Stimulated activated CD4-positive, alpha-beta T cell treated with anti-CD3 and anti-CD28 coated beads, Interleukin-15, amount 100 ng/mL, for 1 hour (primary cell): Measurements from ENCODE around the gene MACROD1.

Source experiments
- DNase-seq, 2 donors: peaks; one replicate each; pipeline ENCODE4 v3.0.0-alpha.2; 2020; ENCODE audit warnings: low read depth in 1 of 2, low spot score in 1 of 2

The MACROD1 gene

GRCh38 chr11:64077607-64078006 lies 88.3 kb downstream of the MACROD1 start:
- no peak for DNase-seq

- no peak for DNase-seq
Measured at GRCh38 chr11:64076758-64077157, 89.2 kb downstream of the MACROD1 start.

- DNase-seq: no peak
Measured at GRCh38 chr11:64074239-64074638, 91.7 kb downstream of the MACROD1 start.

GRCh38 chr11:64073542-64073941 lies 92.4 kb downstream of the MACROD1 start:
- no peak for DNase-seq

GRCh38 chr11:64072871-64073270 lies 93.0 kb downstream of the MACROD1 start:
- no peak for DNase-seq

- DNase-seq: no peak
Measured at GRCh38 chr11:64072403-64072802, 93.5 kb downstream of the MACROD1 start.

- no peak for DNase-seq
Measured at GRCh38 chr11:64071849-64072248, 94.1 kb downstream of the MACROD1 start.

GRCh38 chr11:64070314-64070681 lies 95.6 kb downstream of the MACROD1 start:
- no peak for DNase-seq

- no peak for DNase-seq
Measured at GRCh38 chr11:64069401-64070313, 96.3 kb downstream of the MACROD1 start.

GRCh38 chr11:64068705-64069400 lies 97.1 kb downstream of the MACROD1 start:
- DNase-seq: no peak

- no peak for DNase-seq
Measured at GRCh38 chr11:64067230-64067993, 98.5 kb downstream of the MACROD1 start.

- DNase-seq: no peak
Measured at GRCh38 chr11:64065712-64066111, 100.2 kb downstream of the MACROD1 start.

GRCh38 chr11:64065141-64065465 lies 100.8 kb downstream of the MACROD1 start:
- DNase-seq: no peak

- no peak for DNase-seq
Measured at GRCh38 chr11:64064374-64065140, 101.4 kb downstream of the MACROD1 start.

- no peak for DNase-seq
Measured at GRCh38 chr11:64063777-64064176, 102.1 kb downstream of the MACROD1 start.

- DNase-seq: no peak
Measured at GRCh38 chr11:64062185-64063039, 103.5 kb downstream of the MACROD1 start.

- peak; percentile 19 to 39 for DNase-seq
Measured at GRCh38 chr11:64060861-64061444, 105.0 kb downstream of the MACROD1 start.

- DNase-seq: no peak
Measured at GRCh38 chr11:64060263-64060860, 105.6 kb downstream of the MACROD1 start.
